ENCODE data around the gene ABCC6. TPM values are rescaled to one million over a fixed set of nuclear protein-coding genes. Genes with fewer than 3 reads are reported as not detected.
"Not testable (repeated sequence)": the region's sequence is repeated elsewhere in the genome, so short reads cannot be mapped to it uniquely, and the experiment has no call there.

The ABCC6 gene
- total RNA-seq, 1 donor from 2014 or later = 0.53 TPM

DNA sequence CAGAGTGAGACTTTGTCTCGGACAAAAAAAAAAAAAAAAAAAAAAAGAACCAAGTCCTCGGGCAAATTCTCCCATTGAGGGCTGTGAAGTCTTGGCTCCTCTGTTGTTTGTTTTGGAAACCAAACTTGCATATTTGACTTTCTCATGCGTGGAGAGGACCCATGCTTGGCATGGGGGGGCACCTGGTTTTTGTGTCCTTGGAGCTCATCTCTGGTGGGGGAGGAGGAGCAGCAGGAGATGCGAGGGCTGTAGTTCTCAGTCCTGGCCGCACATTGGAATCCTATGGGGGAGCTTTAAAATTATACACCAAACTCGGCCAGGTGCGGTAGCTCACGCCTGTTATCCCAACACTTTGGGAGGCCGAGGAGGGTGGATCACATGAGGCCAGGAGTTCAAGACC is 74.5 kb downstream of the ABCC6 start:
- intact Hi-C loops (cut with DNase I) = no loop called here
- Histone ChIP-seq H3K4me3 (no peak overlapping the region), H3K27ac (no peak overlapping the region), H3K36me3 (peaks cover 3 to 9% of the 10 kb centered on the region in 2 donors), H3K4me1 (peaks cover 4 to 13% of the 10 kb centered on the region in 2 donors), H3K9me3 (no peaks in the 10 kb centered on the region), H3K27me3 (no peaks in the 10 kb centered on the region)
- no peak for DNase-seq (ENCODE audit: low spot score in 2 of 2)
- TF ChIP-seq, protein P1, sequence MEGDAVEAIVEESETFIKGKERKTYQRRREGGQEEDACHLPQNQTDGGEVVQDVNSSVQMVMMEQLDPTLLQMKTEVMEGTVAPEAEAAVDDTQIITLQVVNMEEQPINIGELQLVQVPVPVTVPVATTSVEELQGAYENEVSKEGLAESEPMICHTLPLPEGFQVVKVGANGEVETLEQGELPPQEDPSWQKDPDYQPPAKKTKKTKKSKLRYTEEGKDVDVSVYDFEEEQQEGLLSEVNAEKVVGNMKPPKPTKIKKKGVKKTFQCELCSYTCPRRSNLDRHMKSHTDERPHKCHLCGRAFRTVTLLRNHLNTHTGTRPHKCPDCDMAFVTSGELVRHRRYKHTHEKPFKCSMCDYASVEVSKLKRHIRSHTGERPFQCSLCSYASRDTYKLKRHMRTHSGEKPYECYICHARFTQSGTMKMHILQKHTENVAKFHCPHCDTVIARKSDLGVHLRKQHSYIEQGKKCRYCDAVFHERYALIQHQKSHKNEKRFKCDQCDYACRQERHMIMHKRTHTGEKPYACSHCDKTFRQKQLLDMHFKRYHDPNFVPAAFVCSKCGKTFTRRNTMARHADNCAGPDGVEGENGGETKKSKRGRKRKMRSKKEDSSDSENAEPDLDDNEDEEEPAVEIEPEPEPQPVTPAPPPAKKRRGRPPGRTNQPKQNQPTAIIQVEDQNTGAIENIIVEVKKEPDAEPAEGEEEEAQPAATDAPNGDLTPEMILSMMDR (IDR thresholded peaks at IDR 0.05) = no peak

DNA sequence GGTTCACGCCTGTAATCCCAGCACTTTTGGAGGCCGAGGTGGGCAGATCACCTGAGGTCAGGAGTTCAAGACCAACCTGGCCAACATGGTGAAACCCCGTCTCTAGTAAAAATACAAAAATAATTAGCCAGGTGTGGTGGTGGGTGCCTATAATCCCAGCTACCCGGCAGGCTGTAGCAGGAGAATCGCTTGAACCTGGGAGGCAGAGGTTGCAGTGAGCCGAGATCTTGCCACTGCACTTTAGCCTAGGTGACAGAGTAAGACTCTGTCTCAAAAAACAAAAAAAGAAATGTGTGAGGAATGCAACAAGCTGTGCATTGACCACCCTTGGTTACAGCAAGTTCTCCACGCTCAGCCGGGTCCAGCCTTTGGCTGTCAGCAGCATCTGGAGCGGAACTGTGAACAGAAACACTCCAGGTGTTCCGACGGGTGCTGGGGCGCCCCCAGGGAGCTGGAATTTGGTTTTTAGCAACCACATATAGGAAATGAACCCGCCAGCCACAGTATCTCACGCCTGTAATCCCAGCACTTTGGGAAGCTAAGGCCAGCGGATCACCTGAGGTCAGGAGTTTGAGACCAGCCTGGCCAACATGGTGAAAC is 75.2 kb downstream of the ABCC6 start:
- DNase-seq (ENCODE audit: low spot score in 2 of 2); intact Hi-C loops (cut with DNase I); H3K4me3 ChIP-seq; H3K27ac ChIP-seq; H3K27me3 ChIP-seq; H3K9me3 ChIP-seq: not testable (repeated sequence)
- H3K4me1 ChIP-seq = peaks cover 4 to 13% of the 10 kb centered on the region in 2 donors
- peaks cover 4 to 15% of the 10 kb centered on the region in 2 donors for H3K36me3 ChIP-seq

DNA sequence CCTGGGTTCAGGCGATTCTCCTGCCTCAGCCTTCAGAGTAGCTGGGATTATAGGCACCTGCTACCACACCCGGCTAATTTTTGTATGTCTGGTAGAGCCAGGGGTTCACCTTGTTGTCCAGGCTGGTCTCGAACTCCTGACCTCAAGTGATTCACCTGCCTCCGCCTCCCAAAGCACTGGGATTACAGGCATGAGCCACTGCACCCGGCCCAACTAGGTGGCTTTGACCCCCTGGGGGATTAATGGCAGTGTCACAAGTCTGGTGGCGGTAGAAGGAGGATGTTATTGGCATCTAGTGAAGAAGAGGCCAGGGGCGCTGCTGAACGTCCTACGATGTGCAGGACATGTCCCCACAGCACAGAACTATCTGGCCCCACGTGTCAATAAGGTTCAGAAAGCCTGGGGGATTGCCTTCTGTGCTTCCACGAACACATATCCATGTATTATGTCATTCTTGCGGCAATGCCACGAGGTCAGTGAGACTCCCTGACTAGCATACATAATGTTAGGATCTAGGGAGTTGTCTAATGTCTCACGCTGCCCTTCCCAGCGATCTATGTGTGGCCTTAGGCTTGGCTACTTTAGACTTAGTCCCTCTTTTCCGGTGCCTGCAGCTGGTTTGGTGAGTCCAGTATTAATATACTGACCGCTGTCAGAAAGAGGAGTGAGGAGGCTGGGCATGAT is 75.8 kb downstream of the ABCC6 start:
- TF ChIP-seq, protein P1 (IDR thresholded peaks at IDR 0.05) = no peak
- no peaks in the 10 kb centered on the region for H3K27me3 ChIP-seq
- DNase-seq (ENCODE audit: low spot score in 2 of 2) = no peak
- no peak overlapping the region for H3K4me3 ChIP-seq
- no peak overlapping the region for H3K27ac ChIP-seq
- peaks cover 4 to 13% of the 10 kb centered on the region in 2 donors for H3K4me1 ChIP-seq
- no peaks in the 10 kb centered on the region for H3K9me3 ChIP-seq
- intact Hi-C loops (cut with DNase I) = no loop called here
- peaks cover 7 to 22% of the 10 kb centered on the region in 2 donors for H3K36me3 ChIP-seq

DNA sequence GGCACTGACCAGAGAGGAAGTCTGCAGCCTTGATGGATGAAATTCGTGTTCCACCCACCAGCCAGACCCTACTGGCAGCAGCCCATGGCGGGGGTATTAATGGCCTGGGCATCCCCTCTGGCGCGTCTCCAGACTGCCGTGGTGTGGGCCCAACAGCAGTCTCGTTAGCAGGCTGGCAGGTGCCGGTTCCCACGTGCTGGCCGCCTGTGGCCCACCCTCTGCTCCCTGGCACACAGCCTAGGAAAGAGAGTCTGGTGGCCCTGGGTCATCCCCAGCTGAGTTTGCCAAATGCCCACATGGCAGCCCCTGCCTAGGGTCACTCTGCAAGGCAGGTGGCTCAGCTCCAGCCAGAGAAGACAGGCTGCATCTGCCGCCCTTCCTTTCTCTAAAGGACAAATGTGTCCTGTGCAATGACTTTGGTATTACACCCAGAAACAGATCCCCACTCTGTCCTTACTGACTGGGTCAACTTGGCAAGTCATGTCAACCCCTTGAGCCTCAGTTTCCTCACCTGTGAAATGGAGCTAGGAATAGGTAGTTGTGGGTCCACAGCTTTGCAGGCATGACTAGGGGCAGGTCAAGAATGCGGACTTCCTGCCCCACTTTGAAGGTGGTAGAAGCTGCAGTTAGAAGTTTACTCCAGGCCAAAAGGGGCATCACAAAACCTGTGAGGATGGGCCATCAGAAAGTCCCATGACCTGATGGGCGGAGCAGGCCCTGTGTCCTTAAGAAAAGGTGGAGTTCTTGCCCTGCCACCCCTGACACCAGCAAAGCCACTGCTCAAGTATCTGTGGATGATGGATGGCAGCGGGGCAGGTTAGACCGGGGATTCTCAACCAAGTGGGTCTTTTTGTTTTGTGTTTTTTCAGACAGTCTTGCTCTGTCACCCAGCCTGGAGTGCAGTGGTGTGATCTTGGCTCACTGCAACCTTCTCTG is 76.6 kb downstream of the ABCC6 start:
- no peak overlapping the region for H3K27ac ChIP-seq
- H3K4me3 ChIP-seq = no peak overlapping the region
- peaks cover 14 to 30% of the 10 kb centered on the region in 2 donors for H3K36me3 ChIP-seq
- H3K9me3 ChIP-seq = no peaks in the 10 kb centered on the region
- no peaks in the 10 kb centered on the region for H3K27me3 ChIP-seq
- TF ChIP-seq, protein P1 (IDR thresholded peaks at IDR 0.05) = no peak
- no peak for DNase-seq (ENCODE audit: low spot score in 2 of 2)
- peaks cover 4 to 13% of the 10 kb centered on the region in 2 donors for H3K4me1 ChIP-seq
- intact Hi-C loops (cut with DNase I) = no loop called here

DNA sequence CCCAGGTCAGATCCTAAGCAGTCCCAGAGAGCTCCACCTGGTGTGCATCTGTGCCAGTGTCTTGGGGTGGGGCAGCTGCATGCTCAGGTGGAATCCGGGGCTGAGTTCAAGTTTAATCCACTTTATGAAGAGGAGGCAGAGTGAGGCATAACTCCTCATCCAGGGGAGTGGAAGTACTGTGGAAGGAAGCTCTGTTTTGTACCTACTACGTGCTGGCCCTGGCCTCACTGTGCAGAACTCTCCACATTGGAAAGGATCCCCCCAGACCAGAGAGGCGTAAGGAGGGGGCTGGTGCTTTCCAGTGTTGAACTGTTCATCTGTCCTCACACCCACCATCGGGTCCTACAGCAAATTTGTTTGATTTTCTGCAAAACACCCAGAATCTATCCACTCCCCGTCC is 78.0 kb downstream of the ABCC6 start:
- no peaks in the 10 kb centered on the region for H3K9me3 ChIP-seq
- peaks cover 4 to 9% of the 10 kb centered on the region in 2 donors for H3K4me1 ChIP-seq
- intact Hi-C loops (cut with DNase I) = no loop called here
- H3K27ac ChIP-seq = no peak overlapping the region
- DNase-seq (ENCODE audit: low spot score in 2 of 2) = no peak
- no peaks in the 10 kb centered on the region for H3K27me3 ChIP-seq
- H3K4me3 ChIP-seq = no peak overlapping the region
- H3K36me3 ChIP-seq = peaks cover 22 to 43% of the 10 kb centered on the region in 2 donors
- TF ChIP-seq, protein P1 (IDR thresholded peaks at IDR 0.05) = no peak
